ENCODE data around the gene PLXNA2. TPM values are rescaled to one million over a fixed set of nuclear protein-coding genes. Genes with fewer than 3 reads are reported as not detected.

The PLXNA2 gene
- total and polyA plus RNA-seq, 2 of the 13 experiments (the other 11 are each of a cell fraction or from before 2014, with no cell fraction given): 1.1 to 2.1 TPM

DNA sequence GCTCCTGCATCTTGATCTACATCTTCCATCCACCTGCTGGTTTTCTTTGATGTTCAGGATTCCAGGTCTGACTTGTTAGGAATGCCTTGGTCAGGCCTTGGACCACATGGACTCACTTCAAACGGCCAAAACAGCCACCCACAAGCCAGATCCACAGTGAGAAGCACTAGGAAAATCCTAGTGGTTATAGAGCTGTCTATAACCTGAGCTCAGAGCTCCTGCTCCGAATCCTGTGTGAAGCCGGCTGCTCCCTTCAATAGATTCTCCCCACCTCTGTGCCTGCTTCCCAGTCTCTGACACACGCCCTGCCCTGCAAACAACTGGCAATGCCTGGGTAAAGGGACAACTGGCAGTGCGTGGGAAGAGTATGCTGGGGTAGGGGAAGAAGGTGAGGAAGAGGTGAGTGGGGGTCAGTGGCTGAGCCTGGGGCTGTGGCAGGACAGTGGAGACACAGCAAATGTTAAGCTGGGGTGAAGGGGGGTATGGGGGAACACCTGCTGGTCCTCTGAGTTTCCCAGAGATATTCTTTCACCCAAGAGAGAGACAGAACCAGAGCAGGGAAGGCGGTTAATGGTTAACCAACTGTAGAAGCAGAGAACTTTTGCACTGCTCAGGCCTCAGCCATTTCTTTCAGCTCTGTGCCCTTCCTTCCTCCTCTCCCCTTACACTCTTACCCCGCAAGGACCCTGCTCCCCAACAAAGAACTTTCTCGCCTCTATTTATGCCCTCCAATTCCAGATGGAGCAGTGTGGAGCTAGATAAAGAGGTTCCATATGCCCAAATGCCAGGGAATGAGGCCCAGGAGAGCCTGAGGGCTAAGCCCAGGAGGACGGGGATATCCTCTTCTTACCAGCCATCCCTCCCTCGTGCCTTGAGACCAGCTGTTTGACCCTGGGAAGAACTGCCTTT is 4.5 kb downstream of the PLXNA2 start (continued):
- TF ChIP-seq ATF6 (CRISPR knock-in tag; conservative IDR thresholded peaks at IDR 0.05) (no peak), MIER2 (CRISPR knock-in tag; IDR thresholded peaks at IDR 0.05) (no peak), ZNF251 (CRISPR knock-in tag; IDR thresholded peaks at IDR 0.05) (no peak), TCF7L2 (IDR thresholded peaks at IDR 0.05; ENCODE audit: low read depth, low read length) (no peak), ZBTB3 (CRISPR knock-in tag; IDR thresholded peaks at IDR 0.05; ENCODE audit: borderline replicate concordance, low read depth) (no peak), JUNB (CRISPR knock-in tag; IDR thresholded peaks at IDR 0.05; ENCODE audit: borderline replicate concordance) (no peak), ZNF350 (CRISPR knock-in tag; IDR thresholded peaks at IDR 0.05; ENCODE audit: borderline replicate concordance, low read depth) (0 out of 2 replicates have a peak, but pooled peaks have one; percentile 31), ARHGAP35 (CRISPR knock-in tag; IDR thresholded peaks at IDR 0.05; ENCODE audit: borderline replicate concordance) (no peak), ESRRA (CRISPR knock-in tag; IDR thresholded peaks at IDR 0.05; ENCODE audit: low read depth) (no peak), BRCA1 (CRISPR knock-in tag; IDR thresholded peaks at IDR 0.05) (no peak), SMAD9 (CRISPR knock-in tag; IDR thresholded peaks at IDR 0.05) (no peak), SAP130 (CRISPR knock-in tag; IDR thresholded peaks at IDR 0.05; ENCODE audit: low read depth) (peak; percentile 46; the same call in 1 of the 2 replicates), SAFB2 (CRISPR knock-in tag; IDR thresholded peaks at IDR 0.05; ENCODE audit: borderline replicate concordance, low read depth) (no peak), HOXA7 (CRISPR knock-in tag; IDR thresholded peaks at IDR 0.05) (0 out of 2 replicates have a peak, but pooled peaks have one; percentile 21), ZFP91 (CRISPR knock-in tag; IDR thresholded peaks at IDR 0.05; ENCODE audit: borderline replicate concordance) (0 out of 2 replicates have a peak, but pooled peaks have one; percentile 47), SRSF9 (IDR thresholded peaks at IDR 0.05; ENCODE audit: borderline replicate concordance, insufficient read depth, low read depth, low read length, poor library complexity, severe bottlenecking) (no peak), ZNF264 (CRISPR knock-in tag; IDR thresholded peaks at IDR 0.05) (no peak), POLR2A (IDR thresholded peaks at IDR 0.05; ENCODE audit: insufficient read depth in 1 of 2, low read depth in 2 of 2, low read length in 2 of 2) (peak in 1 of 2 experiments; percentile 27; a peak in 1 of 4 replicates)
- TF ChIP-seq, protein P1, sequence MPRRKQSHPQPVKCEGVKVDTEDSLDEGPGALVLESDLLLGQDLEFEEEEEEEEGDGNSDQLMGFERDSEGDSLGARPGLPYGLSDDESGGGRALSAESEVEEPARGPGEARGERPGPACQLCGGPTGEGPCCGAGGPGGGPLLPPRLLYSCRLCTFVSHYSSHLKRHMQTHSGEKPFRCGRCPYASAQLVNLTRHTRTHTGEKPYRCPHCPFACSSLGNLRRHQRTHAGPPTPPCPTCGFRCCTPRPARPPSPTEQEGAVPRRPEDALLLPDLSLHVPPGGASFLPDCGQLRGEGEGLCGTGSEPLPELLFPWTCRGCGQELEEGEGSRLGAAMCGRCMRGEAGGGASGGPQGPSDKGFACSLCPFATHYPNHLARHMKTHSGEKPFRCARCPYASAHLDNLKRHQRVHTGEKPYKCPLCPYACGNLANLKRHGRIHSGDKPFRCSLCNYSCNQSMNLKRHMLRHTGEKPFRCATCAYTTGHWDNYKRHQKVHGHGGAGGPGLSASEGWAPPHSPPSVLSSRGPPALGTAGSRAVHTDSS (CRISPR knock-in tag; conservative IDR thresholded peaks at IDR 0.05): no peak

Measured in HepG2 (cell line).